WTC11 (cell line): ENCODE results near the gene CLK2. TPM values are rescaled to one million over a fixed set of nuclear protein-coding genes. Genes with fewer than 3 reads are reported as not detected.
A peak's percentile ranks its signal among the peaks of the same experiment; 100 is the strongest.
"Not testable (repeated sequence)": the region's sequence is repeated elsewhere in the genome, so short reads cannot be mapped to it uniquely, and the experiment has no call there.

Source experiments
- ATAC-seq: fragments of 200-7000 bp; cut with Tn5 transposase; 2 replicates; pipeline ENCODE4 v1.10.0; 2021; ENCODE audit warnings: mild to moderate bottlenecking, moderate library complexity
- CTCF ChIA-PET: fragments of 300-600 bp; sonication (Branson Sonifier 250); formaldehyde crosslinking; loops from one replicate; lab custom pipeline; 2021; ENCODE audit warnings: antibody characterized with exemption; lab: Charles Lee
- POLR2A ChIA-PET: fragments of 350-600 bp; sonication (Branson Sonifier 250); formaldehyde crosslinking; loops from one replicate; lab custom pipeline; 2021; ENCODE audit warnings: antibody characterized with exemption; lab: Charles Lee
- DNase-seq: peaks from one replicate; pipeline ENCODE4 v3.0.0; 2021; ENCODE audit warnings: low spot score
- H3K27ac Mint-ChIP-seq: 2 replicates; pipeline ENCODE4 v1.8.0; 2021; ENCODE audit warnings: mixed read lengths
- H3K27me3 Mint-ChIP-seq: 2 replicates; pipeline ENCODE4 v1.8.0; 2021; ENCODE audit warnings: low read depth, mild to moderate bottlenecking, moderate library complexity, mixed read lengths
- H3K36me3 Mint-ChIP-seq: 2 replicates; pipeline ENCODE4 v1.8.0; 2021; ENCODE audit warnings: mixed read lengths
- H3K4me1 Mint-ChIP-seq: 2 replicates; pipeline ENCODE4 v1.8.0; 2022; ENCODE audit warnings: mixed read lengths
- H3K4me3 Mint-ChIP-seq: 2 replicates; pipeline ENCODE4 v1.8.0; 2021; ENCODE audit warnings: mild to moderate bottlenecking, moderate library complexity, mixed read lengths
- H3K9me3 Mint-ChIP-seq: 2 replicates; pipeline ENCODE4 v1.8.0; 2021; ENCODE audit warnings: mixed read lengths
- CBFB ChIP-seq: sonication (generic); formaldehyde crosslinking; IDR thresholded peaks from 2 replicates; pipeline ENCODE4 v1.8.1; 2022; ENCODE audit warnings: mild to moderate bottlenecking, low read depth, missing genetic modification reagents
- CREM ChIP-seq: sonication (generic); formaldehyde crosslinking; IDR thresholded peaks from 2 replicates; pipeline ENCODE4 v1.8.1; 2022; ENCODE audit warnings: mild to moderate bottlenecking, missing genetic modification reagents, moderate library complexity
- ERG ChIP-seq: fragments of 250-450 bp; sonication (Bioruptor Pico); IDR thresholded peaks from 2 replicates; pipeline ENCODE4 v1.8.0; 2021; ENCODE audit warnings: mild to moderate bottlenecking
- HMGA2 ChIP-seq: fragments of 250-450 bp; sonication (Bioruptor Pico); IDR thresholded peaks from 2 replicates; pipeline ENCODE4 v1.4.0; 2021; ENCODE audit warnings: mild to moderate bottlenecking, moderate library complexity
- IRF2 ChIP-seq: sonication (generic); formaldehyde crosslinking; IDR thresholded peaks from 2 replicates; pipeline ENCODE4 v1.8.0; 2022; ENCODE audit warnings: low read depth, missing genetic modification reagents, borderline replicate concordance
- JUN ChIP-seq: sonication (generic); formaldehyde crosslinking; IDR thresholded peaks from 2 replicates; pipeline ENCODE4 v1.8.0; 2023; ENCODE audit warnings: mild to moderate bottlenecking, missing genetic modification reagents
- MXD4 ChIP-seq: fragments of 250-450 bp; sonication (Bioruptor Pico); IDR thresholded peaks from 2 replicates; pipeline ENCODE4 v1.8.0; 2021; ENCODE audit warnings: mild to moderate bottlenecking, moderate library complexity, borderline replicate concordance
- NFATC4 ChIP-seq: fragments of 250-450 bp; sonication (Bioruptor Pico); IDR thresholded peaks from 2 replicates; pipeline ENCODE4 v1.9.0; 2021; ENCODE audit warnings: mild to moderate bottlenecking
- NR3C1 ChIP-seq: sonication (generic); formaldehyde crosslinking; conservative IDR thresholded peaks from 2 replicates; pipeline ENCODE4 v1.8.1; 2023; ENCODE audit warnings: low read depth, mild to moderate bottlenecking, missing genetic modification reagents
- RELA ChIP-seq: sonication (generic); formaldehyde crosslinking; IDR thresholded peaks from 2 replicates; pipeline ENCODE4 v1.8.1; 2022; ENCODE audit warnings: missing genetic modification reagents, mild to moderate bottlenecking, borderline replicate concordance
- SMAD4 ChIP-seq: sonication (generic); formaldehyde crosslinking; IDR thresholded peaks from 2 replicates; pipeline ENCODE4 v1.8.0; 2022; ENCODE audit warnings: mild to moderate bottlenecking, missing genetic modification reagents
- SOX15 ChIP-seq: fragments of 250-450 bp; sonication (Bioruptor Pico); IDR thresholded peaks from 2 replicates; pipeline ENCODE4 v1.9.0; 2021; ENCODE audit warnings: mild to moderate bottlenecking
- TCF7 ChIP-seq: sonication (generic); formaldehyde crosslinking; IDR thresholded peaks from 2 replicates; pipeline ENCODE4 v1.8.0; 2022; ENCODE audit warnings: mild to moderate bottlenecking, low read depth, missing genetic modification reagents, moderate library complexity
- TEAD4 ChIP-seq: sonication (generic); formaldehyde crosslinking; IDR thresholded peaks from 2 replicates; pipeline ENCODE4 v1.8.0; 2022; ENCODE audit warnings: mild to moderate bottlenecking, missing genetic modification reagents
- ZNF219 ChIP-seq: sonication (generic); formaldehyde crosslinking; IDR thresholded peaks from 2 replicates; pipeline ENCODE4 v1.8.0; 2023; ENCODE audit warnings: missing genetic modification reagents, mild to moderate bottlenecking, borderline replicate concordance
- ZNF232 ChIP-seq: sonication (generic); formaldehyde crosslinking; IDR thresholded peaks from 2 replicates; pipeline ENCODE4 v1.8.0; 2022; ENCODE audit warnings: mild to moderate bottlenecking, missing genetic modification reagents
- ZNF512 ChIP-seq: sonication (generic); formaldehyde crosslinking; IDR thresholded peaks from 2 replicates; pipeline ENCODE4 v1.8.1; 2022; ENCODE audit warnings: missing genetic modification reagents, borderline replicate concordance
- total RNA-seq: library from RNA; stranded (reverse); gene quantifications from 3 replicates; pipeline ENCODE4 v1.2.3, GENCODE V29; 2021
- TF ChIP-seq, protein P1 (sequence below): sonication (generic); formaldehyde crosslinking; IDR thresholded peaks from 2 replicates; pipeline ENCODE4 v1.8.1; 2023; ENCODE audit warnings: mild to moderate bottlenecking, missing genetic modification reagents
- TF ChIP-seq, protein P2 (sequence below): fragments of 250-450 bp; sonication (Bioruptor Pico); IDR thresholded peaks from 2 replicates; pipeline ENCODE4 v2.1.2; 2022; ENCODE audit warnings: mild to moderate bottlenecking, moderate library complexity

CLK2 gene
- total RNA-seq, 1 experiment from 2014 or later: 74.4 TPM

- TF ChIP-seq ERG (CRISPR knock-in tag) (no peak), JUN (CRISPR knock-in tag) (no peak), ZNF219 (CRISPR knock-in tag) (no peak)
Observed at GRCh38 chr1:155294520-155295182, 21.3 kb upstream of the CLK2 start (continued).

- ATAC-seq: no peak
Observed at GRCh38 chr1:155293086-155293749, 19.9 kb upstream of the CLK2 start.

DNA sequence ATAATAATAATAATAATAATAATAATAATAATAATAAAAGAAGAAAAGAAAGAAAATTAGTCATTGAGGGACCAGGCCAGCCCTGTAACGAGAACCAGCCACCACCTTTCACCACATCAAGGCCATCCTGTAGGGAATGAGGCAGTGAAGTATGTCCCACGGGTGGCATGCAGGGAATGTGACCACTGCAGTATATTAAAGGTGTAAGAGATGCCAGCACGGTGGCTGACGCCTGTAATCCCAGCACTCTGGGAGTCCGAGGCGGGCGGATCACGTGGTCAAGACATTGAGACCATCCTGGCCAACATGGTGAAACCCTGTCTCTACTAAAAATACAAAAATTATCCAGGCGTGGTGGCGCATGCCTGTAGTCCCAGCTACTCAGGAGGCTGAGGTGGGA, 17.7 kb upstream of the CLK2 start:
- peaks cover 13% of the 10 kb centered on the region for H3K4me1 Mint-ChIP-seq
- POLR2A ChIA-PET, H3K4me3 Mint-ChIP-seq, H3K36me3 Mint-ChIP-seq, H3K27ac Mint-ChIP-seq, ATAC-seq, H3K9me3 Mint-ChIP-seq, DNase-seq: not testable (repeated sequence)
- peaks cover 33% of the 10 kb centered on the region for H3K27me3 Mint-ChIP-seq
- peak; percentile 68; the same call in 1 of the 2 replicates for TF ChIP-seq HMGA2
- CTCF ChIA-PET: interaction anchor here (0.6 to 1.4 kb wide), 3 partner anchors 13 to 17 kb away, joined by 3 read pairs; no protein-coding TSS in a partner anchor

More at GRCh38 chr1:155293086-155293749, 19.9 kb upstream of the CLK2 start:
- no peaks in the 10 kb centered on the region for H3K36me3 Mint-ChIP-seq
- H3K4me1 Mint-ChIP-seq: peaks cover 29% of the 10 kb centered on the region
- no peaks in the 10 kb centered on the region for H3K9me3 Mint-ChIP-seq
- H3K27me3 Mint-ChIP-seq: peaks cover 49% of the 10 kb centered on the region
- no peak overlapping the region for H3K27ac Mint-ChIP-seq
- POLR2A ChIA-PET: no interaction called here
- TF ChIP-seq HMGA2 (no peak), SOX15 (CRISPR knock-in tag) (no peak), ZNF219 (CRISPR knock-in tag) (no peak), IRF2 (CRISPR knock-in tag) (no peak), CREM (no peak), ZNF232 (CRISPR knock-in tag) (no peak), NR3C1 (CRISPR knock-in tag) (no peak), TEAD4 (CRISPR knock-in tag) (no peak)
- TF ChIP-seq, protein P1, sequence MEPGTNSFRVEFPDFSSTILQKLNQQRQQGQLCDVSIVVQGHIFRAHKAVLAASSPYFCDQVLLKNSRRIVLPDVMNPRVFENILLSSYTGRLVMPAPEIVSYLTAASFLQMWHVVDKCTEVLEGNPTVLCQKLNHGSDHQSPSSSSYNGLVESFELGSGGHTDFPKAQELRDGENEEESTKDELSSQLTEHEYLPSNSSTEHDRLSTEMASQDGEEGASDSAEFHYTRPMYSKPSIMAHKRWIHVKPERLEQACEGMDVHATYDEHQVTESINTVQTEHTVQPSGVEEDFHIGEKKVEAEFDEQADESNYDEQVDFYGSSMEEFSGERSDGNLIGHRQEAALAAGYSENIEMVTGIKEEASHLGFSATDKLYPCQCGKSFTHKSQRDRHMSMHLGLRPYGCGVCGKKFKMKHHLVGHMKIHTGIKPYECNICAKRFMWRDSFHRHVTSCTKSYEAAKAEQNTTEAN: no peak
- CTCF ChIA-PET: interaction anchor here (1.4 to 1.7 kb wide), 3 partner anchors 15 to 42 kb away, joined by 8 to 15 read pairs (median 12); no protein-coding TSS in a partner anchor
- DNase-seq: no peak
- H3K4me3 Mint-ChIP-seq: no peak overlapping the region

- Mint-ChIP-seq H3K4me3 (no peak overlapping the region), H3K36me3 (no peaks in the 10 kb centered on the region), H3K9me3 (no peaks in the 10 kb centered on the region), H3K4me1 (no peaks in the 10 kb centered on the region), H3K27me3 (peaks cover 6% of the 10 kb centered on the region), H3K27ac (no peak overlapping the region)
- ATAC-seq (no peak), DNase-seq (no peak)
- TF ChIP-seq CBFB (CRISPR knock-in tag) (no peak), RELA (CRISPR knock-in tag) (no peak), ERG (CRISPR knock-in tag) (no peak), JUN (CRISPR knock-in tag) (no peak), TCF7 (no peak), NFATC4 (CRISPR knock-in tag) (no peak), ZNF512 (CRISPR knock-in tag) (no peak), SMAD4 (CRISPR knock-in tag) (no peak), TEAD4 (CRISPR knock-in tag) (no peak), MXD4 (no peak)
- TF ChIP-seq, protein P2, sequence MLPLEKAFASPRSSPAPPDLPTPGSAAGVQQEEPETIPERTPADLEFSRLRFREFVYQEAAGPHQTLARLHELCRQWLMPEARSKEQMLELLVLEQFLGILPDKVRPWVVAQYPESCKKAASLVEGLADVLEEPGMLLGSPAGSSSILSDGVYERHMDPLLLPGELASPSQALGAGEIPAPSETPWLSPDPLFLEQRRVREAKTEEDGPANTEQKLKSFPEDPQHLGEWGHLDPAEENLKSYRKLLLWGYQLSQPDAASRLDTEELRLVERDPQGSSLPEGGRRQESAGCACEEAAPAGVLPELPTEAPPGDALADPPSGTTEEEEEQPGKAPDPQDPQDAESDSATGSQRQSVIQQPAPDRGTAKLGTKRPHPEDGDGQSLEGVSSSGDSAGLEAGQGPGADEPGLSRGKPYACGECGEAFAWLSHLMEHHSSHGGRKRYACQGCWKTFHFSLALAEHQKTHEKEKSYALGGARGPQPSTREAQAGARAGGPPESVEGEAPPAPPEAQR: no peak
- CTCF ChIA-PET: interaction anchor here (1.5 kb wide), 1 partner anchor 10 kb away, joined by 3 read pairs; no protein-coding TSS in a partner anchor
- POLR2A ChIA-PET: no interaction called here
Observed at GRCh38 chr1:155287987-155288543, 14.8 kb upstream of the CLK2 start.
